HepG2 (cell line): ENCODE data around the gene PRDX5. TPM values are rescaled to one million over a fixed set of nuclear protein-coding genes. Genes with fewer than 3 reads are reported as not detected.

Experiments
- AGO2 ChIP-seq: fragments of 200-400 bp; formaldehyde crosslinking; optimal IDR thresholded peaks from 2 replicates; pipeline ENCODE3; 2017; ENCODE audit warnings: mild to moderate bottlenecking, low read depth, low read length, moderate library complexity
- ATF7-NPFF ChIP-seq: sonication (generic); formaldehyde crosslinking; IDR thresholded peaks from 2 replicates; pipeline ENCODE4 v1.8.1; 2023; ENCODE audit warnings: mild to moderate bottlenecking, low read depth, missing genetic modification reagents, moderate library complexity
- E2F2 ChIP-seq: sonication (generic); formaldehyde crosslinking; IDR thresholded peaks from 2 replicates; pipeline ENCODE4 v1.4.0; 2020; ENCODE audit warnings: missing genetic modification reagents, borderline replicate concordance
- FOSL1 ChIP-seq: sonication (generic); formaldehyde crosslinking; IDR thresholded peaks from 2 replicates; pipeline ENCODE4 v1.9.0; 2021; ENCODE audit warnings: missing genetic modification reagents, borderline replicate concordance
- KLF16 ChIP-seq, 2 experiments: sonication (generic) in 1 of 2; formaldehyde crosslinking in 1 of 2; IDR thresholded peaks; 2 replicates each; pipeline versions ENCODE4 v1.6.1 to v1.8.0; 2016 to 2023; ENCODE audit warnings: missing genetic modification reagents in 2 of 2, missing compliant biosample characterization in 1 of 2
- KLF6 ChIP-seq: IDR thresholded peaks from 2 replicates; pipeline ENCODE4 v1.8.0; 2016; ENCODE audit warnings: missing biosample characterization, missing genetic modification reagents
- KLF9 ChIP-seq: IDR thresholded peaks from 2 replicates; pipeline ENCODE4 v1.6.1; 2016; ENCODE audit warnings: low read depth
- NFYB ChIP-seq: sonication (generic); formaldehyde crosslinking; IDR thresholded peaks from 2 replicates; pipeline ENCODE4 v1.4.0; 2020; ENCODE audit warnings: missing genetic modification reagents
- NRL ChIP-seq: sonication (generic); formaldehyde crosslinking; IDR thresholded peaks from 2 replicates; pipeline ENCODE4 v1.5.0; 2020; ENCODE audit warnings: missing genetic modification reagents, mild to moderate bottlenecking, moderate library complexity, borderline replicate concordance
- PITX1 ChIP-seq: sonication (generic); formaldehyde crosslinking; IDR thresholded peaks from 2 replicates; pipeline ENCODE4 v1.5.1; 2020; ENCODE audit warnings: mild to moderate bottlenecking, missing genetic modification reagents
- ZNF484 ChIP-seq: sonication (generic); formaldehyde crosslinking; IDR thresholded peaks from 2 replicates; pipeline ENCODE4 v1.5.1; 2020; ENCODE audit warnings: mild to moderate bottlenecking, low read depth, missing genetic modification reagents, borderline replicate concordance
- ZNF589 ChIP-seq: sonication (generic); formaldehyde crosslinking; conservative IDR thresholded peaks from 2 replicates; pipeline ENCODE4 v1.8.0; 2022; ENCODE audit warnings: mild to moderate bottlenecking, moderate library complexity, missing genetic modification reagents
- ZZZ3 ChIP-seq: sonication (generic); formaldehyde crosslinking; IDR thresholded peaks from 2 replicates; pipeline ENCODE4 v1.4.0; 2020; ENCODE audit warnings: missing genetic modification reagents, mild to moderate bottlenecking, borderline replicate concordance
- polyA plus RNA-seq, 8 experiments: library from polyadenylated mRNA; depleted of rRNA in 3 of 8; stranded (reverse) in 7 of 8; unstranded in 1 of 8; fragments of >200 nt; fragmentation: Illumina TruSeq in 4 of 8; extraction: Trizol in 4 of 8; gene quantifications; 2 replicates each; pipeline versions ENCODE4 v1.2.1 to v1.2.3, GENCODE V29; 2011 to 2016; ENCODE audit warnings: low read depth in 4 of 8, missing spikeins in 1 of 8, mixed read lengths in 1 of 8; ENCODE audit not compliant: insufficient read depth in 1 of 8
- total RNA-seq, 5 experiments: library from RNA; depleted of rRNA; stranded (reverse); fragments of >200 nt; fragmentation: Illumina TruSeq; extraction: Trizol; gene quantifications; 2 replicates each; pipeline ENCODE4 v1.2.3, GENCODE V29; 2016; ENCODE audit warnings: low read depth in 1 of 5
- TF ChIP-seq, protein P1 (sequence below): sonication (generic); formaldehyde crosslinking; IDR thresholded peaks from 2 replicates; pipeline ENCODE4 v1.4.0; 2020; ENCODE audit warnings: missing genetic modification reagents
- TF ChIP-seq, protein P2 (sequence below): sonication (generic); formaldehyde crosslinking; IDR thresholded peaks from 2 replicates; pipeline ENCODE4 v1.4.0; 2020; ENCODE audit warnings: missing genetic modification reagents
- TF ChIP-seq, protein P3 (sequence below), 2 experiments: IDR thresholded peaks; 2 replicates each; pipeline ENCODE4 v1.6.1; 2011 to 2012; ENCODE audit warnings: low read length in 2 of 2, borderline replicate concordance in 1 of 2, low read depth in 1 of 2, mild to moderate bottlenecking in 1 of 2, moderate library complexity in 1 of 2
- TF ChIP-seq, protein P4 (sequence below): sonication (generic); formaldehyde crosslinking; conservative IDR thresholded peaks from 2 replicates; pipeline ENCODE4 v1.4.0; 2020; ENCODE audit warnings: mild to moderate bottlenecking, missing genetic modification reagents, moderate library complexity

The PRDX5 gene
- total and polyA plus RNA-seq, 2 of the 13 experiments (the other 11 are each of a cell fraction or from before 2014, with no cell fraction given): 215 to 311 TPM

- TF ChIP-seq ZNF484 (CRISPR knock-in tag) (no peak), NRL (CRISPR knock-in tag) (no peak), KLF9 (CRISPR knock-in tag) (no peak; the same call in 1 of the 2 replicates), AGO2 (peak; percentile 86), ZNF589 (no peak), PITX1 (CRISPR knock-in tag) (peak; percentile 43; the same call in 1 of the 2 replicates), ATF7-NPFF (CRISPR knock-in tag) (no peak; the same call in 1 of the 2 replicates), NFYB (CRISPR knock-in tag) (peak; percentile 89), E2F2 (no peak; the same call in 1 of the 2 replicates), ZZZ3 (CRISPR knock-in tag) (peak; percentile 43; the same call in 1 of the 2 replicates), KLF16 (CRISPR knock-in tag; IDR thresholded peaks at IDR 0.05) (peak in 1 of 2 experiments; percentile 45; a peak in 1 of 4 replicates), FOSL1 (CRISPR knock-in tag) (no peak), KLF6 (CRISPR knock-in tag) (peak; percentile 20; the same call in 1 of the 2 replicates)
- TF ChIP-seq, protein P1, sequence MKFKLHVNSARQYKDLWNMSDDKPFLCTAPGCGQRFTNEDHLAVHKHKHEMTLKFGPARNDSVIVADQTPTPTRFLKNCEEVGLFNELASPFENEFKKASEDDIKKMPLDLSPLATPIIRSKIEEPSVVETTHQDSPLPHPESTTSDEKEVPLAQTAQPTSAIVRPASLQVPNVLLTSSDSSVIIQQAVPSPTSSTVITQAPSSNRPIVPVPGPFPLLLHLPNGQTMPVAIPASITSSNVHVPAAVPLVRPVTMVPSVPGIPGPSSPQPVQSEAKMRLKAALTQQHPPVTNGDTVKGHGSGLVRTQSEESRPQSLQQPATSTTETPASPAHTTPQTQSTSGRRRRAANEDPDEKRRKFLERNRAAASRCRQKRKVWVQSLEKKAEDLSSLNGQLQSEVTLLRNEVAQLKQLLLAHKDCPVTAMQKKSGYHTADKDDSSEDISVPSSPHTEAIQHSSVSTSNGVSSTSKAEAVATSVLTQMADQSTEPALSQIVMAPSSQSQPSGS (CRISPR knock-in tag): 0 out of 2 replicates have a peak, but pooled peaks have one; percentile 10
- TF ChIP-seq, protein P2, sequence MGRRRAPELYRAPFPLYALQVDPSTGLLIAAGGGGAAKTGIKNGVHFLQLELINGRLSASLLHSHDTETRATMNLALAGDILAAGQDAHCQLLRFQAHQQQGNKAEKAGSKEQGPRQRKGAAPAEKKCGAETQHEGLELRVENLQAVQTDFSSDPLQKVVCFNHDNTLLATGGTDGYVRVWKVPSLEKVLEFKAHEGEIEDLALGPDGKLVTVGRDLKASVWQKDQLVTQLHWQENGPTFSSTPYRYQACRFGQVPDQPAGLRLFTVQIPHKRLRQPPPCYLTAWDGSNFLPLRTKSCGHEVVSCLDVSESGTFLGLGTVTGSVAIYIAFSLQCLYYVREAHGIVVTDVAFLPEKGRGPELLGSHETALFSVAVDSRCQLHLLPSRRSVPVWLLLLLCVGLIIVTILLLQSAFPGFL (CRISPR knock-in tag): no peak
- TF ChIP-seq, protein P3, sequence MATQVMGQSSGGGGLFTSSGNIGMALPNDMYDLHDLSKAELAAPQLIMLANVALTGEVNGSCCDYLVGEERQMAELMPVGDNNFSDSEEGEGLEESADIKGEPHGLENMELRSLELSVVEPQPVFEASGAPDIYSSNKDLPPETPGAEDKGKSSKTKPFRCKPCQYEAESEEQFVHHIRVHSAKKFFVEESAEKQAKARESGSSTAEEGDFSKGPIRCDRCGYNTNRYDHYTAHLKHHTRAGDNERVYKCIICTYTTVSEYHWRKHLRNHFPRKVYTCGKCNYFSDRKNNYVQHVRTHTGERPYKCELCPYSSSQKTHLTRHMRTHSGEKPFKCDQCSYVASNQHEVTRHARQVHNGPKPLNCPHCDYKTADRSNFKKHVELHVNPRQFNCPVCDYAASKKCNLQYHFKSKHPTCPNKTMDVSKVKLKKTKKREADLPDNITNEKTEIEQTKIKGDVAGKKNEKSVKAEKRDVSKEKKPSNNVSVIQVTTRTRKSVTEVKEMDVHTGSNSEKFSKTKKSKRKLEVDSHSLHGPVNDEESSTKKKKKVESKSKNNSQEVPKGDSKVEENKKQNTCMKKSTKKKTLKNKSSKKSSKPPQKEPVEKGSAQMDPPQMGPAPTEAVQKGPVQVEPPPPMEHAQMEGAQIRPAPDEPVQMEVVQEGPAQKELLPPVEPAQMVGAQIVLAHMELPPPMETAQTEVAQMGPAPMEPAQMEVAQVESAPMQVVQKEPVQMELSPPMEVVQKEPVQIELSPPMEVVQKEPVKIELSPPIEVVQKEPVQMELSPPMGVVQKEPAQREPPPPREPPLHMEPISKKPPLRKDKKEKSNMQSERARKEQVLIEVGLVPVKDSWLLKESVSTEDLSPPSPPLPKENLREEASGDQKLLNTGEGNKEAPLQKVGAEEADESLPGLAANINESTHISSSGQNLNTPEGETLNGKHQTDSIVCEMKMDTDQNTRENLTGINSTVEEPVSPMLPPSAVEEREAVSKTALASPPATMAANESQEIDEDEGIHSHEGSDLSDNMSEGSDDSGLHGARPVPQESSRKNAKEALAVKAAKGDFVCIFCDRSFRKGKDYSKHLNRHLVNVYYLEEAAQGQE (IDR thresholded peaks at IDR 0.05; ENCODE audit: borderline replicate concordance in 1 of 2, low read depth in 1 of 2, low read length in 2 of 2): peak in 1 of 2 experiments; percentile 32; a peak in 1 of 4 replicates
- TF ChIP-seq, protein P4, sequence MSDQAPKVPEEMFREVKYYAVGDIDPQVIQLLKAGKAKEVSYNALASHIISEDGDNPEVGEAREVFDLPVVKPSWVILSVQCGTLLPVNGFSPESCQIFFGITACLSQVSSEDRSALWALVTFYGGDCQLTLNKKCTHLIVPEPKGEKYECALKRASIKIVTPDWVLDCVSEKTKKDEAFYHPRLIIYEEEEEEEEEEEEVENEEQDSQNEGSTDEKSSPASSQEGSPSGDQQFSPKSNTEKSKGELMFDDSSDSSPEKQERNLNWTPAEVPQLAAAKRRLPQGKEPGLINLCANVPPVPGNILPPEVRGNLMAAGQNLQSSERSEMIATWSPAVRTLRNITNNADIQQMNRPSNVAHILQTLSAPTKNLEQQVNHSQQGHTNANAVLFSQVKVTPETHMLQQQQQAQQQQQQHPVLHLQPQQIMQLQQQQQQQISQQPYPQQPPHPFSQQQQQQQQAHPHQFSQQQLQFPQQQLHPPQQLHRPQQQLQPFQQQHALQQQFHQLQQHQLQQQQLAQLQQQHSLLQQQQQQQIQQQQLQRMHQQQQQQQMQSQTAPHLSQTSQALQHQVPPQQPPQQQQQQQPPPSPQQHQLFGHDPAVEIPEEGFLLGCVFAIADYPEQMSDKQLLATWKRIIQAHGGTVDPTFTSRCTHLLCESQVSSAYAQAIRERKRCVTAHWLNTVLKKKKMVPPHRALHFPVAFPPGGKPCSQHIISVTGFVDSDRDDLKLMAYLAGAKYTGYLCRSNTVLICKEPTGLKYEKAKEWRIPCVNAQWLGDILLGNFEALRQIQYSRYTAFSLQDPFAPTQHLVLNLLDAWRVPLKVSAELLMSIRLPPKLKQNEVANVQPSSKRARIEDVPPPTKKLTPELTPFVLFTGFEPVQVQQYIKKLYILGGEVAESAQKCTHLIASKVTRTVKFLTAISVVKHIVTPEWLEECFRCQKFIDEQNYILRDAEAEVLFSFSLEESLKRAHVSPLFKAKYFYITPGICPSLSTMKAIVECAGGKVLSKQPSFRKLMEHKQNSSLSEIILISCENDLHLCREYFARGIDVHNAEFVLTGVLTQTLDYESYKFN (CRISPR knock-in tag): peak; percentile 20; the same call in 1 of the 2 replicates
These were observed 478 bp upstream of the PRDX5 start, which contains the start of gene TRMT112 (continued) for GRCh38 chr11:64317325-64317960.
